CD4-positive, alpha-beta T cell (primary cell): ENCODE results near the gene ITGB3. TPM values are rescaled to one million over a fixed set of nuclear protein-coding genes. Genes with fewer than 3 reads are reported as not detected.

ENCODE experiments used
- ATAC-seq: fragments of 200-7000 bp; cut with Tn5 transposase; one replicate; pipeline ENCODE4 v1.10.0; 2022; ENCODE audit warnings: mild to moderate bottlenecking; ENCODE audit not compliant: poor library complexity
- CTCF ChIA-PET: fragments of 350-600 bp; sonication (Branson Sonifier 250); formaldehyde crosslinking; loops from one replicate; lab custom pipeline; 2021; ENCODE audit warnings: antibody characterized with exemption, inconsistent platforms; lab: Charles Lee
- POLR2A ChIA-PET: fragments of 350-600 bp; sonication (Branson Sonifier 250); formaldehyde crosslinking; loops from one replicate; lab custom pipeline; 2021; ENCODE audit warnings: antibody characterized with exemption, inconsistent platforms; lab: Charles Lee
- DNase-seq, 14 experiments: peaks; one replicate each; pipeline ENCODE4 v3.0.0-alpha.2; 2013 to 2020; ENCODE audit warnings: mixed read lengths in 2 of 14
- H3K27ac ChIP-seq, 2 donors: one replicate each; pipeline versions ENCODE4 v1.5.1 to v1.7.0; 2013; ENCODE audit warnings: low read length in 2 of 2, low read depth in 1 of 2, mild to moderate bottlenecking in 1 of 2
- H3K27me3 ChIP-seq, 2 experiments: 1 replicate in 1 of 2; 2 replicates in 1 of 2; pipeline versions ENCODE4 v1.6.1 to v1.7.0; 2013; ENCODE audit warnings: low read length in 2 of 2, control low read depth in 1 of 2, mild to moderate bottlenecking in 1 of 2, moderate library complexity in 1 of 2; ENCODE audit not compliant: insufficient read depth in 2 of 2, control insufficient read depth in 1 of 2
- H3K36me3 ChIP-seq: one replicate; pipeline ENCODE4 v1.6.1; 2013; ENCODE audit warnings: low read length, control low read depth; ENCODE audit not compliant: insufficient read depth
- H3K4me1 ChIP-seq: one replicate; pipeline ENCODE4 v1.6.1; 2013; ENCODE audit warnings: low read length, control low read depth; ENCODE audit not compliant: insufficient read depth
- H3K4me3 ChIP-seq: one replicate; pipeline ENCODE4 v1.5.1; 2013; ENCODE audit warnings: mild to moderate bottlenecking, low read length, moderate library complexity
- H3K9me3 ChIP-seq, 2 experiments: 1 replicate in 1 of 2; 2 replicates in 1 of 2; pipeline versions ENCODE4 v1.6.1 to v1.7.0; 2013; ENCODE audit warnings: low read length in 2 of 2, mild to moderate bottlenecking in 2 of 2, control low read depth in 1 of 2, moderate library complexity in 1 of 2; ENCODE audit not compliant: control insufficient read depth in 1 of 2, insufficient read depth in 1 of 2
- H3K27ac Mint-ChIP-seq: one replicate; pipeline ENCODE4 v1.8.0; 2020; ENCODE audit warnings: mixed read lengths
- H3K27me3 Mint-ChIP-seq: one replicate; pipeline ENCODE4 v1.8.0; 2021; ENCODE audit warnings: mixed read lengths
- H3K36me3 Mint-ChIP-seq: one replicate; pipeline ENCODE4 v1.8.0; 2021; ENCODE audit warnings: low read depth, mixed read lengths
- H3K4me1 Mint-ChIP-seq: one replicate; pipeline ENCODE4 v1.8.0; 2021; ENCODE audit warnings: low read depth, mixed read lengths
- H3K4me3 Mint-ChIP-seq: one replicate; pipeline ENCODE4 v1.8.0; 2020; ENCODE audit warnings: mild to moderate bottlenecking, mixed read lengths
- H3K9me3 Mint-ChIP-seq: one replicate; pipeline ENCODE4 v1.8.0; 2020; ENCODE audit warnings: mixed read lengths
- intact Hi-C, 2 experiments: fragments of 100-400 bp; cut with DNase I in 1 of 2; cut with micrococcal nuclease in 1 of 2; formaldehyde crosslinking; loops; one replicate each; pipeline versions ENCODE4 v1.15.1 to v1.9.0; 2023 to 2025; cut with DNase I, micrococcal nuclease
- total RNA-seq, 174 experiments: library from RNA in 2 of 174; stranded (reverse) in 2 of 174; gene quantifications; one replicate each; pipeline ENCODE4 v1.2.3 and lab custom pipeline; 2021 to 2026
- TF ChIP-seq, protein P1 (sequence below): fragments of 200-600 bp; IDR thresholded peaks from one replicate; pipeline ENCODE4 v1.8.0; 2022; ENCODE audit warnings: antibody characterized with exemption, mild to moderate bottlenecking

The ITGB3 gene
- total RNA-seq, 2 experiments from 2014 or later, result 0.05 TPM; not detected in 1

DNA sequence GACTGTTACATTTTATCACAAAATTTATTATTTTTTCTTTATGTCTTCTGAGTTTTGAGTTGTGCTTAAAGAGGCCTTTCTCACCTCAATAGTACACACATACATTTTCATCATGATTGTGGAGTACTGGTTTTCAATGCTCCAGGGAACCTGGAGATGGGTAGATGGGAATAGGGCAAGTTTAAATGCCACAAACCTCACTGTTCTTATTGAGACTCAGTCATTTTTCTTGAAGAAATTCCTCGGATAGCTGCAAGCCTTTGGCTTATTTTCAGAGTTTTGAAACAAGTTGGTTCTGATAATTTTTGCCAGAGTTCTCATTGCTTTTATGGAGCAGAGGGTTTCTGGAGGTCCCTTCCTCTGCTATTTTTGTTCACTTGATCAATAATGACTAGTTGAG lies 105.0 kb downstream of the ITGB3 start:
- H3K27ac ChIP-seq, result no peak overlapping the region
- intact Hi-C loops, result no loop called here
- no peaks in the 10 kb centered on the region for H3K9me3 ChIP-seq
- Mint-ChIP-seq H3K4me1 (no peaks in the 10 kb centered on the region), H3K9me3 (no peaks in the 10 kb centered on the region), H3K4me3 (no peak overlapping the region), H3K36me3 (peaks cover 10% of the 10 kb centered on the region), H3K27ac (no peak overlapping the region), H3K27me3 (no peaks in the 10 kb centered on the region)
- TF ChIP-seq, protein P1, sequence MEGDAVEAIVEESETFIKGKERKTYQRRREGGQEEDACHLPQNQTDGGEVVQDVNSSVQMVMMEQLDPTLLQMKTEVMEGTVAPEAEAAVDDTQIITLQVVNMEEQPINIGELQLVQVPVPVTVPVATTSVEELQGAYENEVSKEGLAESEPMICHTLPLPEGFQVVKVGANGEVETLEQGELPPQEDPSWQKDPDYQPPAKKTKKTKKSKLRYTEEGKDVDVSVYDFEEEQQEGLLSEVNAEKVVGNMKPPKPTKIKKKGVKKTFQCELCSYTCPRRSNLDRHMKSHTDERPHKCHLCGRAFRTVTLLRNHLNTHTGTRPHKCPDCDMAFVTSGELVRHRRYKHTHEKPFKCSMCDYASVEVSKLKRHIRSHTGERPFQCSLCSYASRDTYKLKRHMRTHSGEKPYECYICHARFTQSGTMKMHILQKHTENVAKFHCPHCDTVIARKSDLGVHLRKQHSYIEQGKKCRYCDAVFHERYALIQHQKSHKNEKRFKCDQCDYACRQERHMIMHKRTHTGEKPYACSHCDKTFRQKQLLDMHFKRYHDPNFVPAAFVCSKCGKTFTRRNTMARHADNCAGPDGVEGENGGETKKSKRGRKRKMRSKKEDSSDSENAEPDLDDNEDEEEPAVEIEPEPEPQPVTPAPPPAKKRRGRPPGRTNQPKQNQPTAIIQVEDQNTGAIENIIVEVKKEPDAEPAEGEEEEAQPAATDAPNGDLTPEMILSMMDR, result no peak
- no peaks in the 10 kb centered on the region for H3K27me3 ChIP-seq
- H3K4me1 ChIP-seq, result no peaks in the 10 kb centered on the region
- no peaks in the 10 kb centered on the region for H3K36me3 ChIP-seq
- DNase-seq (no peak), ATAC-seq (no peak)
- H3K4me3 ChIP-seq, result no peak overlapping the region
- POLR2A ChIA-PET, result no interaction called here
- CTCF ChIA-PET, result no interaction called here

Other genes with a start within 250 kb of the ITGB3 start
- gene CDC27, start 64.5 kb upstream of the ITGB3 start, total RNA-seq, result 10 to 100 TPM; 52.5 to 52.8 TPM
- gene MYL4, start 44.5 kb upstream of the ITGB3 start, total RNA-seq, result not detected
- gene EFCAB13, start 70.1 kb downstream of the ITGB3 start, total RNA-seq, result 10 to 100 TPM; 12.6 to 13.5 TPM